CD4-positive, CD25-positive, alpha-beta regulatory T cell (primary cell): ENCODE results near the gene KLHL42. TPM values are rescaled to one million over a fixed set of nuclear protein-coding genes. Genes with fewer than 3 reads are reported as not detected.
"Not testable (repeated sequence)": the region's sequence is repeated elsewhere in the genome, so short reads cannot be mapped to it uniquely, and the experiment has no call there.

ENCODE experiments used
- ATAC-seq, 2 donors: fragments of 150-1000 bp; cut with Tn5 transposase; one replicate each; pipeline ENCODE4 v1.10.0; 2021; ENCODE audit warnings: low read depth in 2 of 2, moderate number of reproducible peaks in 2 of 2, moderate library complexity in 1 of 2
- DNase-seq, 3 donors: peaks; one replicate each; pipeline versions ENCODE4 v3.0.0 to v3.0.0-alpha.2; 2012 to 2022; ENCODE audit warnings: mixed read lengths in 1 of 3
- H3K27ac ChIP-seq: one replicate; pipeline ENCODE4 v1.7.0; 2013; ENCODE audit warnings: mild to moderate bottlenecking, low read length; ENCODE audit not compliant: insufficient read depth, poor library complexity, severe bottlenecking
- H3K27me3 ChIP-seq: one replicate; pipeline ENCODE4 v1.7.0; 2013; ENCODE audit warnings: low read length; ENCODE audit not compliant: control insufficient read depth, insufficient read depth
- H3K36me3 ChIP-seq: one replicate; pipeline ENCODE4 v1.7.0; 2013; ENCODE audit warnings: mild to moderate bottlenecking, low read length, moderate library complexity; ENCODE audit not compliant: control insufficient read depth, insufficient read depth
- H3K4me1 ChIP-seq: 2 replicates; pipeline ENCODE4 v1.7.0; 2013; ENCODE audit warnings: mild to moderate bottlenecking, low read length; ENCODE audit not compliant: insufficient read depth, control insufficient read depth, poor library complexity, severe bottlenecking
- H3K4me3 ChIP-seq: one replicate; pipeline ENCODE4 v1.7.0; 2013; ENCODE audit warnings: low read depth, mild to moderate bottlenecking, low read length, moderate library complexity
- H3K9me3 ChIP-seq, 2 experiments: 1 replicate in 1 of 2; 2 replicates in 1 of 2; pipeline ENCODE4 v1.7.0; 2013; ENCODE audit warnings: low read length in 2 of 2, mild to moderate bottlenecking in 1 of 2, moderate library complexity in 1 of 2; ENCODE audit not compliant: control insufficient read depth in 2 of 2
- H3K27ac Mint-ChIP-seq, 3 donors: one replicate each; pipeline ENCODE4 v1.8.0; 2020 to 2022; ENCODE audit warnings: mild to moderate bottlenecking in 3 of 3, mixed read lengths in 3 of 3, moderate library complexity in 2 of 3
- H3K27me3 Mint-ChIP-seq: one replicate; pipeline ENCODE4 v1.8.0; 2022; ENCODE audit warnings: mild to moderate bottlenecking, mixed read lengths
- H3K36me3 Mint-ChIP-seq: one replicate; pipeline ENCODE4 v1.8.0; 2020; ENCODE audit warnings: mixed read lengths
- H3K4me1 Mint-ChIP-seq, 4 donors: one replicate each; pipeline ENCODE4 v1.8.0; 2020 to 2022; ENCODE audit warnings: mixed read lengths in 4 of 4, mild to moderate bottlenecking in 1 of 4
- H3K4me3 Mint-ChIP-seq, 4 donors: one replicate each; pipeline ENCODE4 v1.8.0; 2020 to 2022; ENCODE audit warnings: mild to moderate bottlenecking in 4 of 4, mixed read lengths in 4 of 4, moderate library complexity in 3 of 4
- H3K9me3 Mint-ChIP-seq, 7 donors: one replicate each; pipeline ENCODE4 v1.8.0; 2020 to 2022; ENCODE audit warnings: mixed read lengths in 7 of 7, mild to moderate bottlenecking in 3 of 7, moderate library complexity in 2 of 7
- polyA plus RNA-seq, 4 donors: library from polyadenylated mRNA; unstranded; fragments of 300-500 nt; fragmentation: Illumina TruSeq; gene quantifications; one replicate each; pipeline ENCODE4 v1.2.3, GENCODE V29; 2021
- total RNA-seq: library from RNA; stranded (reverse); gene quantifications from one replicate; pipeline ENCODE4 v1.2.3, GENCODE V29; 2022

The KLHL42 gene, protein sequence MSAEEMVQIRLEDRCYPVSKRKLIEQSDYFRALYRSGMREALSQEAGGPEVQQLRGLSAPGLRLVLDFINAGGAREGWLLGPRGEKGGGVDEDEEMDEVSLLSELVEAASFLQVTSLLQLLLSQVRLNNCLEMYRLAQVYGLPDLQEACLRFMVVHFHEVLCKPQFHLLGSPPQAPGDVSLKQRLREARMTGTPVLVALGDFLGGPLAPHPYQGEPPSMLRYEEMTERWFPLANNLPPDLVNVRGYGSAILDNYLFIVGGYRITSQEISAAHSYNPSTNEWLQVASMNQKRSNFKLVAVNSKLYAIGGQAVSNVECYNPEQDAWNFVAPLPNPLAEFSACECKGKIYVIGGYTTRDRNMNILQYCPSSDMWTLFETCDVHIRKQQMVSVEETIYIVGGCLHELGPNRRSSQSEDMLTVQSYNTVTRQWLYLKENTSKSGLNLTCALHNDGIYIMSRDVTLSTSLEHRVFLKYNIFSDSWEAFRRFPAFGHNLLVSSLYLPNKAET
- total RNA-seq (23.6 TPM), polyA plus RNA-seq (10 to 100 TPM; 10.6 to 15.0 (median 12.6) TPM)

DNA sequence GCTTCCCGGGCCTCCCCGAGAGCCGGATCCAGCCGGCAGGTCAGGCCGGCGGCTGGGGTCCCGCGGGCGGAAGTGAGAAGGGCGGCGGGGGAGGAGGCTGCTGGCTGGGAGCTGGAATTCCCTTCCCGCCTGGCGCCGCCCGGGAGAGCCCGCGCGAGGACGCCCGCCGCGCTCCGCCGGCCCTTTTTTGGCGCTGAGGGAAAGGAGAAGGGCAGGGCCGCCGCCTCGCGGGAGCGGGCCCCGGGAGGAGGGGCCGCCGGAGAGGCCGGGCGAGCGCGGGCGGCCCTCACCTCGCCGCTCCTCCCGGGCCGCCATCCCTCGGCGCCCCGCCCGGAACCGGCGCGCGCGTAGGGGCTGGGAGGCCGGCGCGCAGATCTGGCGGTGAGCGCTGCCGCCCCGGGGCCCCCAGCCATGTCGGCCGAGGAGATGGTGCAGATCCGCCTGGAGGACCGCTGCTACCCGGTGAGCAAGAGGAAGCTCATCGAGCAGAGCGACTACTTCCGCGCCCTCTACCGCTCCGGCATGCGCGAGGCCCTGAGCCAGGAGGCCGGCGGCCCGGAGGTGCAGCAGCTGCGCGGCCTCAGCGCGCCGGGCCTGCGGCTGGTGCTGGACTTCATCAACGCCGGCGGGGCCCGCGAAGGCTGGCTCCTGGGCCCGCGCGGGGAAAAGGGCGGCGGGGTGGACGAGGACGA is at the start of gene KLHL42, which contains the start of gene MANSC4:
Gene KLHL42 (plus strand): TSS at position 314 of the 692 bp plus-strand sequence. CDS start 98 bp downstream, at position 412.
Gene MANSC4 (minus strand): TSS at position 317 of the 692 bp plus-strand sequence. CDS start 8,960 bp downstream, outside the sequence.
- Histone ChIP-seq H3K27me3 (no peaks in the 10 kb centered on the region), H3K27ac (peak within 1 kb of the TSS; percentile 57), H3K4me1 (peaks cover 40% of the 10 kb centered on the region), H3K9me3 (no peaks in the 10 kb centered on the region), H3K4me3 (peak within 1 kb of the TSS; percentile 85), H3K36me3 (no peaks in the 10 kb centered on the region)
- H3K27me3 Mint-ChIP-seq, result peaks cover 2% of the 10 kb centered on the region
- H3K36me3 Mint-ChIP-seq, result peaks cover 10% of the 10 kb centered on the region
- peak within 1 kb of the TSS; percentile 80 to 94 (median 88) for H3K27ac Mint-ChIP-seq
- DNase-seq (peak; percentile 48 to 81 (median 72)), ATAC-seq (peak; percentile 86 to 90)
- peaks cover 9 to 41% (median 33%) of the 10 kb centered on the region in 4 donors for H3K4me1 Mint-ChIP-seq
- H3K4me3 Mint-ChIP-seq, result peak within 1 kb of the TSS; percentile 89 to 94 (median 92)
- H3K9me3 Mint-ChIP-seq, result peaks cover 0 to under 1% (median 0%) of the 10 kb centered on the region in 7 donors

GRCh38 chr12:27732281-27732680 is 47.8 kb upstream of the KLHL42 start:
- Mint-ChIP-seq H3K27ac (no peak overlapping the region), H3K27me3 (no peaks in the 10 kb centered on the region), H3K9me3 (peaks cover 0 to 1% (median 0%) of the 10 kb centered on the region in 7 donors), H3K4me3 (no peak overlapping the region), H3K36me3 (peaks cover 28% of the 10 kb centered on the region), H3K4me1 (peaks cover 0 to 11% (median 8%) of the 10 kb centered on the region in 4 donors)
- no peaks in the 10 kb centered on the region for H3K9me3 ChIP-seq
- peaks cover 47% of the 10 kb centered on the region for H3K36me3 ChIP-seq
- H3K27ac ChIP-seq, result no peak overlapping the region
- H3K4me3 ChIP-seq, result no peak overlapping the region
- no peaks in the 10 kb centered on the region for H3K27me3 ChIP-seq
- peak in 1 of 2 donors; percentile 31 for ATAC-seq
- H3K4me1 ChIP-seq, result no peaks in the 10 kb centered on the region
- peak in 1 of 3 donors; percentile 26 for DNase-seq

- ATAC-seq (peak; percentile 71 to 73), DNase-seq (peak in 2 of 3 donors; percentile 55 to 60)
- Mint-ChIP-seq H3K4me3 (no peak overlapping the region), H3K9me3 (peaks cover 0 to 1% (median 0%) of the 10 kb centered on the region in 7 donors), H3K4me1 (peaks cover 0 to 11% (median 8%) of the 10 kb centered on the region in 4 donors), H3K27me3 (no peaks in the 10 kb centered on the region), H3K36me3 (peaks cover 31% of the 10 kb centered on the region), H3K27ac (no peak overlapping the region)
- Histone ChIP-seq H3K4me3 (no peak overlapping the region), H3K27ac (no peak overlapping the region), H3K36me3 (peaks cover 55% of the 10 kb centered on the region), H3K9me3 (no peaks in the 10 kb centered on the region), H3K4me1 (no peaks in the 10 kb centered on the region), H3K27me3 (no peaks in the 10 kb centered on the region)
Measured at GRCh38 chr12:27733052-27733656, 46.9 kb upstream of the KLHL42 start.

- Histone ChIP-seq H3K27me3 (no peaks in the 10 kb centered on the region), H3K9me3 (no peaks in the 10 kb centered on the region), H3K4me1 (no peaks in the 10 kb centered on the region), H3K4me3 (no peak overlapping the region), H3K36me3 (peaks cover 62% of the 10 kb centered on the region), H3K27ac (no peak overlapping the region)
- peaks cover 31% of the 10 kb centered on the region for H3K36me3 Mint-ChIP-seq
- peaks cover 0 to 1% (median 0%) of the 10 kb centered on the region in 7 donors for H3K9me3 Mint-ChIP-seq
- no peak for ATAC-seq
- peaks cover 0 to 10% (median 8%) of the 10 kb centered on the region in 4 donors for H3K4me1 Mint-ChIP-seq
- no peak for DNase-seq
- no peaks in the 10 kb centered on the region for H3K27me3 Mint-ChIP-seq
- H3K4me3 Mint-ChIP-seq, result no peak overlapping the region
- no peak overlapping the region for H3K27ac Mint-ChIP-seq
Measured at GRCh38 chr12:27733791-27734190, 46.2 kb upstream of the KLHL42 start.

- not testable (repeated sequence) for H3K27me3 Mint-ChIP-seq, H3K4me1 Mint-ChIP-seq, H3K4me1 ChIP-seq, H3K9me3 ChIP-seq, DNase-seq, H3K27ac Mint-ChIP-seq, H3K27ac ChIP-seq, H3K9me3 Mint-ChIP-seq, H3K4me3 ChIP-seq, H3K4me3 Mint-ChIP-seq, ATAC-seq, H3K27me3 ChIP-seq
- peaks cover 31% of the 10 kb centered on the region for H3K36me3 Mint-ChIP-seq
- H3K36me3 ChIP-seq, result peaks cover 65% of the 10 kb centered on the region
Measured at GRCh38 chr12:27734321-27734720, 45.7 kb upstream of the KLHL42 start.

GRCh38 chr12:27743601-27744000 is 36.4 kb upstream of the KLHL42 start:
- Mint-ChIP-seq H3K27me3 (no peaks in the 10 kb centered on the region), H3K27ac (no peak overlapping the region), H3K4me1 (peaks cover 7 to 11% (median 9%) of the 10 kb centered on the region in 4 donors), H3K36me3 (peaks cover 29% of the 10 kb centered on the region), H3K9me3 (no peaks in the 10 kb centered on the region), H3K4me3 (no peak overlapping the region)
- Histone ChIP-seq H3K27me3 (no peaks in the 10 kb centered on the region), H3K4me1 (no peaks in the 10 kb centered on the region), H3K4me3 (no peak overlapping the region), H3K36me3 (peaks cover 52% of the 10 kb centered on the region), H3K27ac (no peak overlapping the region), H3K9me3 (no peaks in the 10 kb centered on the region)
- DNase-seq (no peak), ATAC-seq (no peak)

DNA sequence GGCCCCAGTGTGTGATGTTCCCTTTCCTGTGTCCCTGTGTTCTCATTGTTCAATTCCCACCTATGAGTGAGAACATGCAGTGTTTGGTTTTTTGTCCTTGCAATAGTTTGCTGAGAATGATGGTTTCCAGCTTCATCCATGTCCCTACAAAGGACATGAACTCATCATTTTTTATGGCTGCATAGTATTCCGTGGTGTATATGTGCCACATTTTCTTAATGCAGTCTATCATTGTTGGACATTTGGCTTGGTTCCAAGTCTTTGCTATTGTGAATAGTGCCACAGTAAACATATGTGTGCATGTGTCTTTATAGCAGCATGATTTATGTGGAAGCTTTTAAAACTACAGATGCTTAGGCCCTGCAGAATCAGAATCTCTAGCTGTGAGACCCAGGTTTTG is 34.3 kb upstream of the KLHL42 start:
- H3K27me3 ChIP-seq, H3K4me3 Mint-ChIP-seq, H3K4me3 ChIP-seq, H3K27me3 Mint-ChIP-seq, DNase-seq, H3K27ac Mint-ChIP-seq, H3K9me3 ChIP-seq, ATAC-seq, H3K9me3 Mint-ChIP-seq, H3K4me1 ChIP-seq, H3K27ac ChIP-seq: not testable (repeated sequence)
- Mint-ChIP-seq H3K36me3 (peaks cover 29% of the 10 kb centered on the region), H3K4me1 (peaks cover 6 to 11% (median 7%) of the 10 kb centered on the region in 4 donors)
- H3K36me3 ChIP-seq, result peaks cover 37% of the 10 kb centered on the region
